Inferior parietal cortex (tissue), 1 donor: ENCODE measurements around the gene CCDC124.

Experiments used
- DNase-seq: peaks from one replicate; pipeline ENCODE4 v3.0.0-alpha.2; 2016; ENCODE audit errors: extremely low spot score

The CCDC124 gene

DNA sequence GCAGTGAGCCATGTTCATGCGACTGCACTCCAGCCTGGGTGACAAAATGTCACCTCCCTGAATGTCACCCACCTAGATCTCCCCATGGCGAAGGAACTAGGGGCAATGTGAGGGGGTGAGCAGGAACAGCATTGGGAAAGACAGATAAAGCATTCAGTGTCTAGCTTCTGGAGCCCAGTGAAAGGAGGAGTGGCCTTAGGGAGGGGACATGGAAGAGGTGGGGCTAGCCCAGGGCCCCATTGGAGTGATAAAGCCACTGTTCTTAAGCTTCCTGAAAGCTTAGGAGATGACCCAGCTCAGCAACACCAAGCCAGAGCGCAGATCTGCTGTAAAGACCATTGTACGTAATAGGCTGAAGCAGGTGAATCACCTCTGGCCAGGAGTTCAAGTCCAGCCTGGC, 21.1 kb downstream of the CCDC124 start:
- DNase-seq: no peak

DNA sequence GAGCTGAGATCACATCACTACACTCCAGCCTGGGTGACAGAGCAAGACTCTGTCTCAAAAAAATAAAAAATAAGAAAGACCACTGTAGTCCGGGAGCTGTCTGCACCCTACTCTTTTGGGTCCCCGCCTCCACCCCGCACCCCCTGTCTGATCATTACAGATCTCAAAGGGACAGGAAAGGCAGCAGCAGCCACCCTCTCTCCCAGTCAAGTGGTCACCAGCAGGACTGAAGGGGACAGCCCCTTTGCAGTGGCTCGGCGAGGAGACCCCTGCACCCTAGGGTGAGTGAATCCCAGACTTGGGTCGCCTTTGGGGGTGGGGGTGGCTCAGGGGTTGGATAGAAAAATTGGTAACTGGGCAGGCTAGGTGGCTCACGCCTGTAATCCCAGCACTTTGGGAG, 21.6 kb downstream of the CCDC124 start:
- no peak for DNase-seq

GRCh38 chr19:17957149-17957849, 24.5 kb downstream of the CCDC124 start:
- no peak for DNase-seq

- no peak for DNase-seq
Measured at GRCh38 chr19:17957885-17958284, 25.1 kb downstream of the CCDC124 start.

DNA sequence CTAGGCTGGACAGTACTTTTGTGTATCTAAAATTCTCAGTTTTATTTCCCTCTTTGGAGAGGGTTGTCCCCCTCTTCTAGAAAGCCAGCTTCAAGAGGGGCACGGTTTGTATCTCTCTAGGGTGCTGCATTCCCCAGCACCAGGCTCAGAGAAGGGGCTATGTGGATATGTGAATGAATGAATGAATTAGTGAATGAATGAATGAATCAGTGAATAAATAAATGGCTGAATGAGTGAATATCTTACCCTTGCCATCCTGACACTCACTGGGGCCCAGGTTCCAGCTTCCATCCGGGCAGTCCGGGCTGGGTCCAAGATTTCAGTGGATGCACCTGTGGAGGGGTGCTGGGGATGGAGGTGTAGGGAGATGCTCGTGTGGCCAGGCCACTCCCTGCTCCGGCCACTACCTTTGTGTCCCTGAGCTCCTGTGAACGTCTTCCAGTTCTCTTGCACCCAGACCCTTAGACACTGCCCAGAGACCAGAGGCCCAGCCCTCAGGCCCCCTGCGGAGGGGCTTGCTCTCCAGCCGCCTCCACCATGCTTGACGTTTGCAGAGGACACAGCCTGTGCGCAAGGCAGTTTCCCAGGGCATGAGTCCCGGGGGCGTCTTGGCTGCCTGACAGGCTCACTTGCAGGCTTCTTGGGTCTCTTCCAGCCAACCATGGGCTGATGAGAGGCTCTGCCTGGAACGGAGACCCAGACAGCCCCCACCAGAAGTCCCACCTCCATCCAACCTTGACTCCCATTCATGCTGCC, 31.3 kb downstream of the CCDC124 start:
- no peak for DNase-seq

- no peak for DNase-seq
Measured at GRCh38 chr19:17965370-17966128, 32.7 kb downstream of the CCDC124 start.

DNA sequence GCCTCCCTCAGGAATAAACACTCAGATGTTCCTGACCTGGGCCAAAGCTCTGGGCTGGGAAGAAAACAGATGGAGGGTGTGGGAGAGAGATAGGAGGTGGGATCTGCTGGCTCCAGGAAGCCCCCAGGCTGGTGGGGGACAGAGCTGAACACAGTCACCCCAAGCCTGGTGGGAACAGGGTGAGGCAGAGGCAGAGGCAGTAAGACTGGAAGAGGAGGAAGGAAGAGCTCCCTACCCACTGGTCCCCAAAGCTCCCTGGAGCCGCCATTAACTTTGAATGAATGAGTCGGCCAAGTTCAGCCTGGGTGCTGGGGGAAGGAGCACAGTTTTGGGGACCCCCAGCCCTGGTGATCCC, 33.3 kb downstream of the CCDC124 start:
- DNase-seq: no peak

DNA sequence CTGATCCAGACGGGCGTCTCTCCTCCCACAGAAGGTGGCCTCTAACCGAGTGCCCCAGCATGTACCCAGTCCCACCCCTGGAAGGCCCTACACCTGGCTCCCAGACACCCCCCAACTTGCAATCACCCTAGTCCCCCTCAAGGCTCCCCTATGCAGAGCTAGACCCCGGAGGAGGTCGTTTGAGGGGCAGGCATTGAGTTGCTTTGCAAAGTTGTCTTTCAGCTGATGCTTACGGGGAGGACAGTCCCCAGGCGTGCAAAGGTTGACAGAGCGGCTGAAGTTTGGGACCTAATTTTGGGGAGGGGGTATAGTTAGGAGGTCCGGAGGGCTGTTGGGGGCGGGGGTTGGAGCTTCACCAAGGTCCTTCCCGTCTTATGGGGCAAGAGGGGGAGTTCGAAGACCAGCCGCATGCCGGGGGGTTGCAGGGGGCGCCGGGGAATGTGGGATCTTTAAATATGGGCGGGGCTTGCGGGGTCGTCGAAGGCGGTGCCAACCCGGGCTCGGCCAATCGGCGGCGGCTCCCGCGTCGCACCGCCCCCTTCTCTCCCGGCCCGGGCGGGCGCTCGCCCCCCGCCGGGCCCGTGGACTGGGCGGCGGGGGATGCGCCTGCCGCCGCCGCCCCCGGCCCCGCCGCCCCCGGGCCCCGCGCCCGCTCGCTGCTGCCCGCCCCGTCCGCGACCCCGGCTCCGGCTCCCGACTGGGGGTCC, 33.9 kb downstream of the CCDC124 start, which contains the start of gene KCNN1:
Gene KCNN1, plus strand, starts transcription at position 558 of the 707 bp plus-strand sequence. CDS start 6,782 bp downstream, outside the sequence.
- DNase-seq: no peak

GRCh38 chr19:17967257-17968051, 34.6 kb downstream of the CCDC124 start:
- no peak for DNase-seq

GRCh38 chr19:17968362-17968761, 35.5 kb downstream of the CCDC124 start:
- no peak for DNase-seq

GRCh38 chr19:17969096-17969792, 36.4 kb downstream of the CCDC124 start:
- DNase-seq: no peak

- DNase-seq: no peak
Measured at GRCh38 chr19:17972230-17972629, 39.4 kb downstream of the CCDC124 start.

DNA sequence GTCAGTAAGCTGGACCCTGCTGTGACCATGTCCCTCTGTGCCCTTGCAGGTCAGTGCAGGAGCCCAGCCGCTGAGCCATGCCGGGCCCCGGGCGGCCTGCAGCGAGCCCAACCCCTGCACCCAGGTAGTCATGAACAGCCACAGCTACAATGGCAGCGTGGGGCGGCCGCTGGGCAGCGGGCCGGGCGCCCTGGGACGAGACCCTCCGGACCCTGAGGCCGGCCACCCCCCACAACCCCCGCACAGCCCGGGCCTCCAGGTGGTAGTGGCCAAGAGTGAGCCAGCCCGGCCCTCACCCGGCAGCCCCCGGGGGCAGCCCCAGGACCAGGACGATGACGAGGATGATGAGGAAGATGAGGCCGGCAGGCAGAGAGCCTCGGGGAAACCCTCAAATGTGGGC, 40.9 kb downstream of the CCDC124 start:
- no peak for DNase-seq

DNA sequence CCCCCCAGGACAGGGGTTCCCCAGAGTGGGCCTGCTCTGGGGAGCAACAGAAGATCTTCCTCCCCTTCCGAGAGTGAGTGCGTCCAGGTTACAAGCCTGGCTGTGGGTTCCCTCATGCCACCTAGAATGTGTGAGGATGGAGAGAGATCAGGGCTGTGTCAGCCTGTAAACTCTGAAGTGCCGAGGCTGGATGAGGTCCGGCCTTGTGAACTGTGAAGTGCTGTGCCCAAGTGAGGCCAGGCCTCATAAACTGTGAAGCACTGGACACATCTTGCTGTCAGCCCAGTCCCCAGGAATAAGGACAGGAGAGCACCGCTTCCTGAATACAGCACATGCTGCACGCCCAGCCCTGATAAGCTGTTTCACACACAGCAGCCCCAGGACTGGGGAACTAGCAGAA, 41.7 kb downstream of the CCDC124 start:
- DNase-seq: no peak

DNA sequence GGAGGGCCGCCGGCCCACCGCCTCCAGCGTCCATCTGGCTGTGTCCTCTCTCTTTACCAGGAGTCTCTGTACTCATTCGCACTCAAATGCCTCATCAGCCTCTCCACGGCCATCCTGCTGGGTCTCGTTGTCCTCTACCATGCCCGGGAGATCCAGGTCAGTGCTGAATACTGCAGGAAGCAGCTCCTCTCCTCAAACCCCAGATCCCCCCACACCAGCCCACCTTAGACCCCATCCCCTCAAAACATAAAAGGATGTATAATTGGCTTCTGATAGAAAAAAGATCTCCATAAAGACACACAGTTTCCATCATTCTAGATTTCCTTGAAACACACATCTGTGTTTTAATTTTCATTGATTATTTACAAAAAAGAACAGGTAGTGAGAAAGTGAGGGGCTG, 42.2 kb downstream of the CCDC124 start:
- DNase-seq: no peak

DNA sequence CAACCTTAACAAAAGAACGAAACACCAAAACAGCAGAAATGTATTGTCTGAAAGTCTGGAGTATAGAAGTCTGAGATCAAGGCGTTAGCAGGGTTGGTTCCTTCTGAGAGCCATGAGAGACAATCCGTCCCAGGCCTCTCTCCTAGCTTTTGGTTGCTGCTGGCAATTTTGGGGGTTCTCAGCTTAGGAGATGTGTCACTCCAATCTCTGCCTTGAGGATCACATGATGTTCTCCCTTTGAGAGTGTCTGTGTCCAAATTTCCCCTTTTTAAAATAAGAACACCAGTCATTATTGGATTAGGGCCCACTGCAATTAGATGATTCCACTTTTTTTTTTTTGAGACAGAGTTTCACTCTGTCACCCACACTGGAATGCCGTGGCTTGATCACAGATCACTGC, 44.2 kb downstream of the CCDC124 start:
- DNase-seq: no peak

DNA sequence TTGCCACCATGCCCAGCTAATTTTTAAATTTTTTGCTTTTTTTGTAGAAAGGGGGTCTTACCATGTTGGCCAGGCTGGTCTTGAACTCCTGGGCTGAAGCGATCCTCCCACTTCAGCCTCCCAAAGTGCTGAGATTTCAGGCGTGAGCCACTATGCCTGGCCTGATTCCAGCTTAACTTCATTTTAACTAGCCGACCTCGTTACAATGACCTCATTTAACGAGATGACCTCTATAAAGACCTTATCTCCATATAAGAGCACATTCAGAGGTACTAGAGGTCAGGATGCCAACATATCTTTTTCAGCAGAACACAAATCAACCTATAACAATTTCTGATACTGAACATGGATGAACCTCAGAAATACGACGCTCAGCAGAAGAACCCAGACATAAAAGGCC, 44.7 kb downstream of the CCDC124 start:
- DNase-seq: no peak

DNA sequence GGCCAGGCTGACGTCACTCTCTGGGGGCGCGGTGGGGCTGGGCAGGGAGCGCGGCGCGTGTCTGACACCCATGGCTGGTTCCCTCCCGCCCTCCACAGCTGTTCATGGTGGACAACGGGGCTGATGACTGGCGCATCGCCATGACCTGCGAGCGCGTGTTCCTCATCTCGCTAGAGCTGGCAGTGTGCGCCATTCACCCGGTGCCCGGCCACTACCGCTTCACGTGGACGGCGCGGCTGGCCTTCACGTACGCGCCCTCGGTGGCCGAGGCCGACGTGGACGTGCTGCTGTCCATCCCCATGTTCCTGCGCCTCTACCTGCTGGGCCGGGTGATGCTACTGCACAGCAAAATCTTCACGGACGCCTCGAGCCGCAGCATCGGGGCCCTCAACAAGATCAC, 48.8 kb downstream of the CCDC124 start:
- no peak for DNase-seq

GRCh38 chr19:17982430-17982829, 49.6 kb downstream of the CCDC124 start:
- no peak for DNase-seq

DNA sequence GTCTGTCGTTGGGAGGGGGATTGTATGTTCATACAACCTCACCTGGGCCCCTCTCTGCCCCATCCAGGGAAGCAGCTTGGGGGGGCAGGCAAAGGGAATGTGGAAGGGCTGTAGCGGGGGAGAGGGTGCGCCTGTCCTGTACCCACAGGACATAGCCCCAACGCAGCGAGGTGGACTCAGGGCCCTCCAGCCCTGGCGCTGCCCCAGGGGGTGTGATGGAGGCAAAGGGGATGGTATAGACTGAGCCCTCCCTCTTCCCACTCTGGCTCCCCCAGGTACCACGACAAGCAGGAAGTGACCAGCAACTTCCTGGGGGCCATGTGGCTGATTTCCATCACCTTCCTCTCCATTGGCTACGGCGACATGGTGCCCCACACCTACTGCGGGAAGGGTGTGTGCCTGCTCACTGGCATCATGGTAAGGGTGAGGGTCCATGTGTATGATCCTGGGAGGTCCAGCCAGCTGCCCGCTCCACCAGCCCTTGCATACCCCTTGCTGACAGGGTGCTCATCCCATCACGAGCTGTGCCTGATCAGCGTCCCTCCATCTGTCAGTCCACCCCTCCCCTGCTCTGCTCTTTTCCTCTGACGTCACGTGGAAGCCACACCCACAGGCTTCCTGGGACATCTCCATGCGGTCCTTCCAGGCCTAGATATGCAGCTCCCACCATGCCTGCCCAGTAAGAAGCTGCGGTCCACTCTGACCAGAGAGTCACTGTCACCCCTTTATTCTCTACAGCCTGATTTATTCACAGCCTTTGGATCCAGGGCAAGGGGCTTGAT, 52.4 kb downstream of the CCDC124 start:
- no peak for DNase-seq
